Measurements from ENCODE around the gene HIPK2. TPM values are rescaled to one million over a fixed set of nuclear protein-coding genes. Genes with fewer than 3 reads are reported as not detected.
A peak's percentile ranks its signal among the peaks of the same experiment; 100 is the strongest.

HIPK2 gene
- total RNA-seq, 2 donors from 2014 or later, result 95.1 to 125 TPM

- Histone ChIP-seq H3K27ac (ENCODE audit: low read depth, low read length) (no peak overlapping the region), H3K27me3 (ENCODE audit: control insufficient read depth, insufficient read depth, low read length, poor library complexity, severe bottlenecking) (no peaks in the 10 kb centered on the region), H3K9ac (ENCODE audit: extremely low read depth, low read length, poor library complexity, severe bottlenecking) (no peak overlapping the region), H3K9me3 (ENCODE audit: control insufficient read depth, low read length) (peaks cover 33% of the 10 kb centered on the region), H3K36me3 (ENCODE audit: control insufficient read depth, insufficient read depth, low read length) (peaks cover 6% of the 10 kb centered on the region), H3K4me1 (ENCODE audit: control insufficient read depth, insufficient read depth, low read length) (no peaks in the 10 kb centered on the region), H3K4me3 (ENCODE audit: low read length) (no peak overlapping the region)
- Mint-ChIP-seq H3K27me3 (ENCODE audit: insufficient read depth) (peaks cover 3% of the 10 kb centered on the region), H3K4me1 (peaks cover 11% of the 10 kb centered on the region), H3K9me3 (peaks cover 34% of the 10 kb centered on the region), H3K27ac (no peak overlapping the region), H3K4me3 (no peak overlapping the region), H3K36me3 (ENCODE audit: low read depth) (peaks cover 21% of the 10 kb centered on the region)
- DNase-seq, result peak; percentile 22
- TF ChIP-seq CTCF (conservative IDR thresholded peaks at IDR 0.05), result no peak
- 88 to 100% methylated on average over 2 of the region's 2 CpGs for WGBS, 2 experiments (ENCODE audit: insufficient coverage in 1 of 2, insufficient read length in 1 of 2)
Measured at GRCh38 chr7:139799586-139799985, 21.8 kb upstream of the HIPK2 start.

GRCh38 chr7:139798892-139799291 is 21.1 kb upstream of the HIPK2 start:
- TF ChIP-seq CTCF (conservative IDR thresholded peaks at IDR 0.05), result no peak
- Histone ChIP-seq H3K9me3 (ENCODE audit: control insufficient read depth, low read length) (peaks cover 30% of the 10 kb centered on the region), H3K4me1 (ENCODE audit: control insufficient read depth, insufficient read depth, low read length) (no peaks in the 10 kb centered on the region), H3K27ac (ENCODE audit: low read depth, low read length) (no peak overlapping the region), H3K9ac (ENCODE audit: extremely low read depth, low read length, poor library complexity, severe bottlenecking) (no peak overlapping the region), H3K27me3 (ENCODE audit: control insufficient read depth, insufficient read depth, low read length, poor library complexity, severe bottlenecking) (no peaks in the 10 kb centered on the region), H3K36me3 (ENCODE audit: control insufficient read depth, insufficient read depth, low read length) (peaks cover 6% of the 10 kb centered on the region), H3K4me3 (ENCODE audit: low read length) (no peak overlapping the region)
- H3K9me3 Mint-ChIP-seq, result peaks cover 28% of the 10 kb centered on the region
- no peak overlapping the region for H3K27ac Mint-ChIP-seq
- WGBS, 2 experiments (ENCODE audit: insufficient coverage in 1 of 2, insufficient read length in 1 of 2), result 78 to 87% methylated on average over 2 to 4 of the region's 4 CpGs
- no peak overlapping the region for H3K4me3 Mint-ChIP-seq
- H3K36me3 Mint-ChIP-seq (ENCODE audit: low read depth), result peaks cover 16% of the 10 kb centered on the region
- DNase-seq, result peak; percentile 68
- H3K4me1 Mint-ChIP-seq, result peaks cover 11% of the 10 kb centered on the region
- H3K27me3 Mint-ChIP-seq (ENCODE audit: insufficient read depth), result peaks cover 3% of the 10 kb centered on the region

GRCh38 chr7:139798221-139798620 is 20.4 kb upstream of the HIPK2 start:
- no peak for TF ChIP-seq CTCF (conservative IDR thresholded peaks at IDR 0.05)
- Mint-ChIP-seq H3K27ac (no peak overlapping the region), H3K4me3 (no peak overlapping the region), H3K36me3 (ENCODE audit: low read depth) (peaks cover 14% of the 10 kb centered on the region), H3K27me3 (ENCODE audit: insufficient read depth) (peaks cover 2% of the 10 kb centered on the region), H3K9me3 (peaks cover 23% of the 10 kb centered on the region), H3K4me1 (peaks cover 11% of the 10 kb centered on the region)
- H3K36me3 ChIP-seq (ENCODE audit: control insufficient read depth, insufficient read depth, low read length), result peaks cover 6% of the 10 kb centered on the region
- peaks cover 30% of the 10 kb centered on the region for H3K9me3 ChIP-seq (ENCODE audit: control insufficient read depth, low read length)
- H3K4me1 ChIP-seq (ENCODE audit: control insufficient read depth, insufficient read depth, low read length), result no peaks in the 10 kb centered on the region
- 85 to 88% methylated on average over 10 of the region's 10 CpGs for WGBS, 2 experiments (ENCODE audit: insufficient coverage in 1 of 2, insufficient read length in 1 of 2)
- no peaks in the 10 kb centered on the region for H3K27me3 ChIP-seq (ENCODE audit: control insufficient read depth, insufficient read depth, low read length, poor library complexity, severe bottlenecking)
- DNase-seq, result peak; percentile 50
- no peak overlapping the region for H3K4me3 ChIP-seq (ENCODE audit: low read length)
- H3K27ac ChIP-seq (ENCODE audit: low read depth, low read length), result no peak overlapping the region
- no peak overlapping the region for H3K9ac ChIP-seq (ENCODE audit: extremely low read depth, low read length, poor library complexity, severe bottlenecking)
